GM23338 (cell line): ENCODE measurements around the gene COL4A1. TPM values are rescaled to one million over a fixed set of nuclear protein-coding genes. Genes with fewer than 3 reads are reported as not detected.

Experiments used
- ATAC-seq: fragments of 200-7000 bp; cut with Tn5 transposase; 3 replicates; pipeline ENCODE4 v1.9.1; 2020
- DNase-seq: peaks from one replicate; pipeline ENCODE4 v3.0.0-alpha.2; 2015; ENCODE audit warnings: low spot score
- H2AFZ ChIP-seq: fragments of 200-600 bp; sonication (generic); 2 replicates; pipeline ENCODE4 v1.8.0; 2016; ENCODE audit warnings: antibody characterized with exemption, mild to moderate bottlenecking, moderate library complexity
- H3F3A ChIP-seq: fragments of 200-600 bp; sonication (generic); replicated peaks from 2 replicates; pipeline ENCODE4 v1.8.0; 2017; ENCODE audit warnings: antibody characterized with exemption, mixed run types, low read depth
- H3K27ac ChIP-seq: fragments of 200-600 bp; sonication (generic); 2 replicates; pipeline ENCODE4 v1.6.1; 2016; ENCODE audit warnings: low read depth
- H3K27me3 ChIP-seq: fragments of 200-600 bp; sonication (generic); 2 replicates; pipeline ENCODE4 v1.8.0; 2016; ENCODE audit warnings: mild to moderate bottlenecking, mixed run types, moderate library complexity; ENCODE audit not compliant: insufficient read depth
- H3K36me3 ChIP-seq: fragments of 200-600 bp; sonication (generic); 2 replicates; pipeline ENCODE4 v1.8.0; 2016; ENCODE audit warnings: mild to moderate bottlenecking; ENCODE audit not compliant: insufficient read depth
- H3K4me1 ChIP-seq: fragments of 200-600 bp; sonication (generic); 2 replicates; pipeline ENCODE4 v1.8.0; 2016; ENCODE audit warnings: mild to moderate bottlenecking, moderate library complexity; ENCODE audit not compliant: insufficient read depth
- H3K4me2 ChIP-seq: fragments of 200-600 bp; sonication (generic); 2 replicates; pipeline ENCODE4 v1.7.1; 2017; ENCODE audit warnings: mixed run types
- H3K4me3 ChIP-seq: fragments of 200-600 bp; sonication (generic); 2 replicates; pipeline ENCODE4 v1.6.1; 2016; ENCODE audit warnings: mixed run types
- H3K79me2 ChIP-seq: fragments of 200-600 bp; sonication (generic); replicated peaks from 2 replicates; pipeline ENCODE4 v1.8.0; 2017; ENCODE audit warnings: mild to moderate bottlenecking; ENCODE audit not compliant: insufficient read depth
- H3K9me2 ChIP-seq: fragments of 200-600 bp; sonication (generic); 2 replicates; pipeline ENCODE4 v1.8.0; 2017; ENCODE audit not compliant: insufficient read depth
- H4K20me1 ChIP-seq: fragments of 200-600 bp; sonication (generic); replicated peaks from 2 replicates; pipeline ENCODE4 v1.8.0; 2017; ENCODE audit warnings: mild to moderate bottlenecking; ENCODE audit not compliant: insufficient read depth
- H3K27ac Mint-ChIP-seq: 2 replicates; pipeline ENCODE4 v1.8.0; 2020; ENCODE audit warnings: inconsistent platforms, mild to moderate bottlenecking, moderate library complexity, mixed read lengths
- H3K27me3 Mint-ChIP-seq: 3 replicates; pipeline ENCODE4 v1.8.0; 2022; ENCODE audit warnings: low read depth, mild to moderate bottlenecking, moderate library complexity, mixed read lengths, inconsistent platforms; ENCODE audit not compliant: insufficient read depth, poor library complexity
- H3K36me3 Mint-ChIP-seq: 3 replicates; pipeline ENCODE4 v1.8.0; 2021; ENCODE audit warnings: low read depth, mild to moderate bottlenecking, inconsistent platforms, moderate library complexity, mixed read lengths
- H3K4me1 Mint-ChIP-seq: 3 replicates; pipeline ENCODE4 v1.8.0; 2020; ENCODE audit warnings: mild to moderate bottlenecking, inconsistent platforms, mixed read lengths
- H3K4me3 Mint-ChIP-seq: 3 replicates; pipeline ENCODE4 v1.8.0; 2021; ENCODE audit warnings: moderate library complexity, mild to moderate bottlenecking, inconsistent platforms, mixed read lengths
- H3K9me3 Mint-ChIP-seq: 3 replicates; pipeline ENCODE4 v1.8.0; 2020; ENCODE audit warnings: moderate library complexity, mild to moderate bottlenecking, inconsistent platforms, mixed read lengths
- EZH2 ChIP-seq: fragments of 200-600 bp; sonication (generic); IDR thresholded peaks from one replicate; pipeline ENCODE4 v1.8.0; 2017; ENCODE audit warnings: antibody characterized with exemption, mild to moderate bottlenecking, low read depth; ENCODE audit not compliant: unreplicated experiment
- EZH2phosphoT487 ChIP-seq: fragments of 200-600 bp; sonication (generic); IDR thresholded peaks from one replicate; pipeline ENCODE4 v1.8.1; 2018; ENCODE audit warnings: antibody characterized with exemption; ENCODE audit not compliant: unreplicated experiment
- POLR2AphosphoS5 ChIP-seq: IDR thresholded peaks from 2 replicates; pipeline ENCODE4 v1.6.1; 2016; ENCODE audit warnings: antibody characterized with exemption, low read depth
- ZNF114 ChIP-seq: fragments of 250-450 bp; sonication (Bioruptor Pico); IDR thresholded peaks from 2 replicates; pipeline ENCODE4 v1.5.0; 2020; ENCODE audit warnings: mild to moderate bottlenecking, moderate library complexity
- ZNF331 ChIP-seq: fragments of 250-450 bp; sonication (Bioruptor Pico); IDR thresholded peaks from 2 replicates; pipeline ENCODE4 v1.5.0; 2020; ENCODE audit warnings: low read depth, mild to moderate bottlenecking, moderate library complexity
- polyA plus RNA-seq: library from polyadenylated mRNA; unstranded; fragments of >200 nt; fragmentation: Nextera tagmentation; extraction: Ambion mirVana; gene quantifications from 2 replicates; pipeline ENCODE4 v1.2.1, GENCODE V29; 2016
- total RNA-seq: library from RNA; depleted of rRNA; stranded (reverse); fragments of >200 nt; shearing (Covaris generic); gene quantifications from 2 replicates; pipeline ENCODE4 v1.2.3, GENCODE V29; 2014
- TF ChIP-seq, protein P1 (sequence below): IDR thresholded peaks from one replicate; pipeline ENCODE4 v1.6.1; 2018; ENCODE audit warnings: antibody characterized with exemption; ENCODE audit not compliant: unreplicated experiment
- TF ChIP-seq, protein P2 (sequence below): IDR thresholded peaks from 2 replicates; pipeline ENCODE4 v1.6.1; 2016; ENCODE audit warnings: antibody characterized with exemption

The COL4A1 gene
- total and polyA plus RNA-seq, 2 experiments from 2014 or later, result 39.1 to 110 TPM

DNA sequence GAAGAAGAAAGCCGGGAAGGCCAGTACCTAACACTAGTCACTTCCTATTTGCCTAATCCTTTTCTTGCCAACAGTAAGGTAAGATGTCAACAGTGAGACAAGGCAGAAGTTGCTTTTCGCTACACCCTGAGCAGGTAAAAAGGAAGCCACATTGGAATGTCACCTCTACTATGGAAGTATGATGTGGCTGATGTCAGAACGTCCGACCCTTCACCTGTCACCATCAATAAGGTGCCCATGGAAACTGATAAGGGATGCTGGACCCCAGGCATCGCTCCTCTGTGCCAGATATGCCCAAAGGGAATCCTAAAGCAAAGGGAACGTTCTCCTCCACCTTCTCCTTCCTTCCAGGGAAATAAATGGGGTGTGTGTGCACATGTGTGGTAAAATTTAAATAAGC is 34.3 kb downstream of the COL4A1 start:
- ATAC-seq (no peak), DNase-seq (no peak)
- peaks cover 51% of the 10 kb centered on the region for H3K79me2 ChIP-seq
- Mint-ChIP-seq H3K36me3 (no peaks in the 10 kb centered on the region), H3K4me1 (peaks cover 37% of the 10 kb centered on the region), H3K4me3 (no peak overlapping the region), H3K27ac (no peak overlapping the region), H3K9me3 (no peaks in the 10 kb centered on the region), H3K27me3 (peaks cover 2% of the 10 kb centered on the region)
- peaks cover 7% of the 10 kb centered on the region for H4K20me1 ChIP-seq
- no peaks in the 10 kb centered on the region for H3F3A ChIP-seq
- H3K4me3 ChIP-seq, result no peak overlapping the region
- no peak overlapping the region for H3K4me2 ChIP-seq
- H3K36me3 ChIP-seq, result no peaks in the 10 kb centered on the region
- H3K9me2 ChIP-seq, result no peaks in the 10 kb centered on the region
- no peaks in the 10 kb centered on the region for H3K27me3 ChIP-seq
- no peak overlapping the region for H2AFZ ChIP-seq
- peaks cover 1% of the 10 kb centered on the region; the same call in 1 of the 2 replicates for H3K4me1 ChIP-seq
- TF ChIP-seq, protein P1, sequence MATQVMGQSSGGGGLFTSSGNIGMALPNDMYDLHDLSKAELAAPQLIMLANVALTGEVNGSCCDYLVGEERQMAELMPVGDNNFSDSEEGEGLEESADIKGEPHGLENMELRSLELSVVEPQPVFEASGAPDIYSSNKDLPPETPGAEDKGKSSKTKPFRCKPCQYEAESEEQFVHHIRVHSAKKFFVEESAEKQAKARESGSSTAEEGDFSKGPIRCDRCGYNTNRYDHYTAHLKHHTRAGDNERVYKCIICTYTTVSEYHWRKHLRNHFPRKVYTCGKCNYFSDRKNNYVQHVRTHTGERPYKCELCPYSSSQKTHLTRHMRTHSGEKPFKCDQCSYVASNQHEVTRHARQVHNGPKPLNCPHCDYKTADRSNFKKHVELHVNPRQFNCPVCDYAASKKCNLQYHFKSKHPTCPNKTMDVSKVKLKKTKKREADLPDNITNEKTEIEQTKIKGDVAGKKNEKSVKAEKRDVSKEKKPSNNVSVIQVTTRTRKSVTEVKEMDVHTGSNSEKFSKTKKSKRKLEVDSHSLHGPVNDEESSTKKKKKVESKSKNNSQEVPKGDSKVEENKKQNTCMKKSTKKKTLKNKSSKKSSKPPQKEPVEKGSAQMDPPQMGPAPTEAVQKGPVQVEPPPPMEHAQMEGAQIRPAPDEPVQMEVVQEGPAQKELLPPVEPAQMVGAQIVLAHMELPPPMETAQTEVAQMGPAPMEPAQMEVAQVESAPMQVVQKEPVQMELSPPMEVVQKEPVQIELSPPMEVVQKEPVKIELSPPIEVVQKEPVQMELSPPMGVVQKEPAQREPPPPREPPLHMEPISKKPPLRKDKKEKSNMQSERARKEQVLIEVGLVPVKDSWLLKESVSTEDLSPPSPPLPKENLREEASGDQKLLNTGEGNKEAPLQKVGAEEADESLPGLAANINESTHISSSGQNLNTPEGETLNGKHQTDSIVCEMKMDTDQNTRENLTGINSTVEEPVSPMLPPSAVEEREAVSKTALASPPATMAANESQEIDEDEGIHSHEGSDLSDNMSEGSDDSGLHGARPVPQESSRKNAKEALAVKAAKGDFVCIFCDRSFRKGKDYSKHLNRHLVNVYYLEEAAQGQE, result no peak
- TF ChIP-seq, protein P2, sequence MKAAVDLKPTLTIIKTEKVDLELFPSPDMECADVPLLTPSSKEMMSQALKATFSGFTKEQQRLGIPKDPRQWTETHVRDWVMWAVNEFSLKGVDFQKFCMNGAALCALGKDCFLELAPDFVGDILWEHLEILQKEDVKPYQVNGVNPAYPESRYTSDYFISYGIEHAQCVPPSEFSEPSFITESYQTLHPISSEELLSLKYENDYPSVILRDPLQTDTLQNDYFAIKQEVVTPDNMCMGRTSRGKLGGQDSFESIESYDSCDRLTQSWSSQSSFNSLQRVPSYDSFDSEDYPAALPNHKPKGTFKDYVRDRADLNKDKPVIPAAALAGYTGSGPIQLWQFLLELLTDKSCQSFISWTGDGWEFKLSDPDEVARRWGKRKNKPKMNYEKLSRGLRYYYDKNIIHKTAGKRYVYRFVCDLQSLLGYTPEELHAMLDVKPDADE, result no peak
- TF ChIP-seq ZNF331 (CRISPR knock-in tag), result no peak
- no peak overlapping the region for H3K27ac ChIP-seq

DNA sequence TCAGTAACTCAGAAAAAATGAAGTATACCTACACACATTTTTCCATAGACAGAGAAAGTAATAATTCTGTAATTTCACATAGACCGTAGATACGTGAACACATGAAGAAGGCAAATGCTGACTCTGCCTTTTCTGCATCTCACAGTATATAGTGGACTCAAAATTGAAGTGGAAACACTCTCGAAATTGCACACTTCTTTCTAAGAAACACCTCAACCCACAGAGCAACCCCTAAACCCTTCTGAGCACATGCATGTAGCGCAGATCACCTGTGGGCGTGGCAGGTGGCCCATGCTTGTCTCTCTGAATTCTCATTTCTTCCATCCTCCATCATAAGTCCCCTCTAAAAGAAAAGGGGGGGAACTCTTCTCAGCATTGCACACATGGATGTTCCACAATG is 34.7 kb downstream of the COL4A1 start:
- no peak overlapping the region for H3K27ac Mint-ChIP-seq
- Histone ChIP-seq H3K36me3 (no peaks in the 10 kb centered on the region), H3K27ac (no peak overlapping the region), H3K4me2 (no peak overlapping the region), H3K9me2 (no peaks in the 10 kb centered on the region), H3K4me3 (no peak overlapping the region), H3K4me1 (peaks cover 5% of the 10 kb centered on the region), H3K79me2 (peaks cover 55% of the 10 kb centered on the region), H2AFZ (no peak overlapping the region), H3F3A (no peaks in the 10 kb centered on the region), H4K20me1 (peaks cover 7% of the 10 kb centered on the region), H3K27me3 (no peaks in the 10 kb centered on the region)
- H3K4me3 Mint-ChIP-seq, result no peak overlapping the region
- ATAC-seq (no peak), DNase-seq (no peak)
- H3K9me3 Mint-ChIP-seq, result no peaks in the 10 kb centered on the region
- TF ChIP-seq ZNF114 (no peak), EZH2 (no peak), POLR2AphosphoS5 (no peak), EZH2phosphoT487 (no peak)
- TF ChIP-seq, protein P1, result no peak
- H3K4me1 Mint-ChIP-seq, result peaks cover 41% of the 10 kb centered on the region
- peaks cover 2% of the 10 kb centered on the region for H3K27me3 Mint-ChIP-seq
- no peaks in the 10 kb centered on the region for H3K36me3 Mint-ChIP-seq
